Epidermal melanocyte (primary cell): ENCODE data around the gene TMPRSS11F.
"Not testable (repeated sequence)": the region's sequence is repeated elsewhere in the genome, so short reads cannot be mapped to it uniquely, and the experiment has no call there.

Source experiments
- DNase-seq: peaks from one replicate; pipeline ENCODE4 v3.0.0; 2011; ENCODE audit warnings: low spot score; ENCODE audit not compliant: insufficient read length

The TMPRSS11F gene

GRCh38 chr4:68129793-68130192, at the start of gene TMPRSS11F:
TMPRSS11F (minus strand) TSS chr4:68129869; CDS start chr4:68129820, 49 bp downstream.
- DNase-seq = no peak

- DNase-seq = no peak
Observed at GRCh38 chr4:68176904-68177303, 47.2 kb upstream of the TMPRSS11F start.

- DNase-seq = no peak
Observed at GRCh38 chr4:68176500-68176899, 46.8 kb upstream of the TMPRSS11F start.

GRCh38 chr4:68175562-68176155, 46.0 kb upstream of the TMPRSS11F start:
- no peak for DNase-seq

- DNase-seq = not testable (repeated sequence)
Observed at GRCh38 chr4:68174389-68174788, 44.7 kb upstream of the TMPRSS11F start.

GRCh38 chr4:68172147-68172546, 42.5 kb upstream of the TMPRSS11F start:
- DNase-seq = not testable (repeated sequence)

- no peak for DNase-seq
Observed at GRCh38 chr4:68167706-68168105, 38.0 kb upstream of the TMPRSS11F start.

GRCh38 chr4:68167166-68167565, 37.5 kb upstream of the TMPRSS11F start:
- DNase-seq = no peak

- DNase-seq = no peak
Observed at GRCh38 chr4:68163754-68164153, 34.1 kb upstream of the TMPRSS11F start.

GRCh38 chr4:68162196-68162595, 32.5 kb upstream of the TMPRSS11F start:
- DNase-seq = no peak

- DNase-seq = no peak
Observed at GRCh38 chr4:68152411-68152810, 22.7 kb upstream of the TMPRSS11F start.

GRCh38 chr4:68148800-68149685, 19.4 kb upstream of the TMPRSS11F start:
- DNase-seq = no peak

GRCh38 chr4:68147079-68147478, 17.4 kb upstream of the TMPRSS11F start:
- DNase-seq = no peak

- no peak for DNase-seq
Observed at GRCh38 chr4:68145261-68145660, 15.6 kb upstream of the TMPRSS11F start.

GRCh38 chr4:68141852-68142251, 12.2 kb upstream of the TMPRSS11F start:
- no peak for DNase-seq

GRCh38 chr4:68132342-68132741, 2.7 kb upstream of the TMPRSS11F start:
- DNase-seq = no peak

GRCh38 chr4:68124262-68124661, 5.4 kb downstream of the TMPRSS11F start:
- DNase-seq = no peak

- no peak for DNase-seq
Observed at GRCh38 chr4:68123525-68123924, 6.1 kb downstream of the TMPRSS11F start.

GRCh38 chr4:68119921-68120320, 9.7 kb downstream of the TMPRSS11F start:
- DNase-seq = no peak

- no peak for DNase-seq
Observed at GRCh38 chr4:68110441-68110840, 19.2 kb downstream of the TMPRSS11F start.

- DNase-seq = no peak
Observed at GRCh38 chr4:68109868-68110267, 19.8 kb downstream of the TMPRSS11F start.

- DNase-seq = no peak
Observed at GRCh38 chr4:68082758-68083157, 46.9 kb downstream of the TMPRSS11F start.

- no peak for DNase-seq
Observed at GRCh38 chr4:68079928-68080327, 49.7 kb downstream of the TMPRSS11F start.
